ENCODE measurements around the gene UBTD1. TPM values are rescaled to one million over a fixed set of nuclear protein-coding genes. Genes with fewer than 3 reads are reported as not detected.

UBTD1 gene
- total RNA-seq, 1 experiment from 2014 or later: 9.3 TPM

- Mint-ChIP-seq H3K9me3 (ENCODE audit: low read depth, unreplicated experiment) (no peaks in the 10 kb centered on the region), H3K27ac (ENCODE audit: unreplicated experiment) (no peak overlapping the region), H3K4me3 (ENCODE audit: low read depth, unreplicated experiment) (no peak overlapping the region), H3K27me3 (ENCODE audit: unreplicated experiment) (no peaks in the 10 kb centered on the region), H3K36me3 (ENCODE audit: insufficient read depth, unreplicated experiment) (peaks cover 10% of the 10 kb centered on the region), H3K4me1 (ENCODE audit: low read depth, unreplicated experiment) (peaks cover 22% of the 10 kb centered on the region)
- no peak for TF ChIP-seq CTCF (IDR thresholded peaks at IDR 0.05; ENCODE audit: unreplicated experiment)
- DNase-seq: no peak
- intact Hi-C loops (cut with micrococcal nuclease; ENCODE audit: unreplicated experiment): no loop called here
- no TSS peak for BruUV-seq (replicated peaks)
- CTCF ChIA-PET: interaction anchor here (0.7 kb wide), 1 partner anchor 8 kb away, joined by 3 read pairs; no protein-coding TSS in a partner anchor
These were observed 40.9 kb downstream of the UBTD1 start for GRCh38 chr10:97539523-97540200.

GRCh38 chr10:97540669-97541500 is 42.2 kb downstream of the UBTD1 start:
- DNase-seq: no peak
- Mint-ChIP-seq H3K27ac (ENCODE audit: unreplicated experiment) (no peak overlapping the region), H3K4me3 (ENCODE audit: low read depth, unreplicated experiment) (no peak overlapping the region), H3K36me3 (ENCODE audit: insufficient read depth, unreplicated experiment) (peaks cover 10% of the 10 kb centered on the region), H3K27me3 (ENCODE audit: unreplicated experiment) (no peaks in the 10 kb centered on the region), H3K9me3 (ENCODE audit: low read depth, unreplicated experiment) (no peaks in the 10 kb centered on the region), H3K4me1 (ENCODE audit: low read depth, unreplicated experiment) (peaks cover 22% of the 10 kb centered on the region)
- intact Hi-C loops (cut with micrococcal nuclease; ENCODE audit: unreplicated experiment): no loop called here
- BruUV-seq (replicated peaks): no TSS peak
- CTCF ChIA-PET: no interaction called here
- no peak for TF ChIP-seq CTCF (IDR thresholded peaks at IDR 0.05; ENCODE audit: unreplicated experiment)

- H3K4me3 Mint-ChIP-seq (ENCODE audit: low read depth, unreplicated experiment): peak overlapping the region; percentile 44
- peak overlapping the region; percentile 93 for H3K27ac Mint-ChIP-seq (ENCODE audit: unreplicated experiment)
- intact Hi-C loops (cut with micrococcal nuclease; ENCODE audit: unreplicated experiment): no loop called here
- no peaks in the 10 kb centered on the region for H3K27me3 Mint-ChIP-seq (ENCODE audit: unreplicated experiment)
- CTCF ChIA-PET: interaction anchor here (0.5 to 0.8 kb wide), 2 partner anchors 10 to 112 kb away, joined by 3 to 4 read pairs; no protein-coding TSS in a partner anchor
- no peaks in the 10 kb centered on the region for H3K9me3 Mint-ChIP-seq (ENCODE audit: low read depth, unreplicated experiment)
- H3K36me3 Mint-ChIP-seq (ENCODE audit: insufficient read depth, unreplicated experiment): peaks cover 10% of the 10 kb centered on the region
- BruUV-seq (replicated peaks): no TSS peak
- peak; percentile 75 for DNase-seq
- no peak for TF ChIP-seq CTCF (IDR thresholded peaks at IDR 0.05; ENCODE audit: unreplicated experiment)
- H3K4me1 Mint-ChIP-seq (ENCODE audit: low read depth, unreplicated experiment): peaks cover 22% of the 10 kb centered on the region
These were observed 43.7 kb downstream of the UBTD1 start for GRCh38 chr10:97542169-97543024.

GRCh38 chr10:97543025-97543546 is 44.4 kb downstream of the UBTD1 start:
- H3K4me1 Mint-ChIP-seq (ENCODE audit: low read depth, unreplicated experiment): peaks cover 22% of the 10 kb centered on the region

More at GRCh38 chr10:97543025-97543546, 44.4 kb downstream of the UBTD1 start:
- intact Hi-C loops (cut with micrococcal nuclease; ENCODE audit: unreplicated experiment): no loop called here
- no peaks in the 10 kb centered on the region for H3K27me3 Mint-ChIP-seq (ENCODE audit: unreplicated experiment)
- no TSS peak for BruUV-seq (replicated peaks)
- CTCF ChIA-PET: interaction anchor here (0.8 kb wide), 1 partner anchor 9 kb away, joined by 4 read pairs; no protein-coding TSS in a partner anchor
- TF ChIP-seq CTCF (IDR thresholded peaks at IDR 0.05; ENCODE audit: unreplicated experiment): no peak
- peak; percentile 80 for DNase-seq
- no peak overlapping the region for H3K4me3 Mint-ChIP-seq (ENCODE audit: low read depth, unreplicated experiment)
- peak overlapping the region; percentile 93 for H3K27ac Mint-ChIP-seq (ENCODE audit: unreplicated experiment)
- H3K36me3 Mint-ChIP-seq (ENCODE audit: insufficient read depth, unreplicated experiment): peaks cover 10% of the 10 kb centered on the region
- H3K9me3 Mint-ChIP-seq (ENCODE audit: low read depth, unreplicated experiment): no peaks in the 10 kb centered on the region
